A549 (cell line): ENCODE results near the gene PI4K2A.

ENCODE experiments used
- JUN ChIP-seq, 2 experiments: fragments of >200 bp; sonication (Bioruptor Twin); formaldehyde crosslinking; IDR thresholded peaks; 2 replicates in 1 of 2; 3 replicates in 1 of 2; pipeline ENCODE4 v1.6.1; 2016 to 2017
- KDM5A ChIP-seq: fragments of 200-600 bp; sonication (generic); IDR thresholded peaks from 2 replicates; pipeline ENCODE4 v1.6.1; 2016; ENCODE audit warnings: antibody characterized with exemption, mild to moderate bottlenecking
- MAZ ChIP-seq: fragments of 150-350 bp; IDR thresholded peaks from 2 replicates; pipeline ENCODE4 v1.6.1; 2014; ENCODE audit warnings: antibody characterized with exemption, low read depth, low read length, borderline replicate concordance
- NR3C1 ChIP-seq: fragments of >200 bp; sonication (Bioruptor Twin); formaldehyde crosslinking; IDR thresholded peaks from 3 replicates; pipeline ENCODE4 v1.6.1; 2017
- POLR2A ChIP-seq: IDR thresholded peaks from 2 replicates; pipeline ENCODE4 v1.6.1; 2012; ENCODE audit warnings: mild to moderate bottlenecking, low read length
- TF ChIP-seq, protein P1 (sequence below): fragments of 200-600 bp; sonication (generic); IDR thresholded peaks from 2 replicates; pipeline ENCODE4 v1.6.1; 2016; ENCODE audit warnings: antibody characterized with exemption, mild to moderate bottlenecking, moderate library complexity
- TF ChIP-seq, protein P2 (sequence below): fragments of >200 bp; sonication (Bioruptor Twin); formaldehyde crosslinking; IDR thresholded peaks from 3 replicates; pipeline ENCODE4 v1.5.1; 2016
- TF ChIP-seq, protein P3 (sequence below): IDR thresholded peaks from 2 replicates; pipeline ENCODE4 v1.6.1; 2012
- TF ChIP-seq, protein P4 (sequence below): IDR thresholded peaks from 2 replicates; pipeline ENCODE4 v1.6.1; 2012

DNA sequence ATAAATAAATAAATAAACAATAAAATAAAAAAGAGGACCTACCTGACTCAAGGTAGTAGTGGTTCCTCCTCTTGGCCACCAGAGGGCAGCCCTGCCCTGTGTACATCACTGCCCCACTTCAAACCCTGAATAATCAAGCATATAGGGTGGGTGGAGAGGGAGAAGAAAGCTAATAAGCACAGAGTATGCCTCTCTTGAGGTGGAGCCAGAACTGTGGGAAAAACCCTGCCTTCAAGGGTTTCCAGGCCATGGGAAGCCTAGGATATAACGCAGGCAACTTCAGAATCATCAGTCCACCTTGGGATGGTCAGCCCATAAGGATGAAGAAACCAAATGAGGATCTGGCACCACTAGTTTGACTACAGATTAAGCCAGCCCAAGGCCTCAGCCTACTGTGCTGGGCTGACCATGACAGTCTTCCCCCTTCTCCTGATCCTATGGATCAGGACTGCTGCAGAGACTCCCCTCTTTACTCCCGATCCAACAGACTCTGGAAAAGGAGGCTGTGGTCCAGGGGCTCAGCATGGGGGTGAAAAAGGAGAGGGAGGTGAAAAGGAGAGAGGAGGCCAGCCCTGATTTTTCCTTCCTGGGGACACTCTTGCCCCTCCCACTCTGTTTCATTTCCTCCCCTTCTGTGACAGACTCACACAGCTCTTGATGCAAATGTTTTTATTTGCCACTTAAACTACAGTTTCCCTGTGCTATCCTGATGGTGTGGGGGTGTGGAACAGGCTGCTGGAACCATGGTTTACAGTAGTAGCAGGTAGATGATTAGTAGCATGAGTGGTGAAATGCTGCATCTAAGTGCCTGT lies 36.5 kb downstream of the PI4K2A start:
- no peak for TF ChIP-seq POLR2A
- TF ChIP-seq, protein P1, sequence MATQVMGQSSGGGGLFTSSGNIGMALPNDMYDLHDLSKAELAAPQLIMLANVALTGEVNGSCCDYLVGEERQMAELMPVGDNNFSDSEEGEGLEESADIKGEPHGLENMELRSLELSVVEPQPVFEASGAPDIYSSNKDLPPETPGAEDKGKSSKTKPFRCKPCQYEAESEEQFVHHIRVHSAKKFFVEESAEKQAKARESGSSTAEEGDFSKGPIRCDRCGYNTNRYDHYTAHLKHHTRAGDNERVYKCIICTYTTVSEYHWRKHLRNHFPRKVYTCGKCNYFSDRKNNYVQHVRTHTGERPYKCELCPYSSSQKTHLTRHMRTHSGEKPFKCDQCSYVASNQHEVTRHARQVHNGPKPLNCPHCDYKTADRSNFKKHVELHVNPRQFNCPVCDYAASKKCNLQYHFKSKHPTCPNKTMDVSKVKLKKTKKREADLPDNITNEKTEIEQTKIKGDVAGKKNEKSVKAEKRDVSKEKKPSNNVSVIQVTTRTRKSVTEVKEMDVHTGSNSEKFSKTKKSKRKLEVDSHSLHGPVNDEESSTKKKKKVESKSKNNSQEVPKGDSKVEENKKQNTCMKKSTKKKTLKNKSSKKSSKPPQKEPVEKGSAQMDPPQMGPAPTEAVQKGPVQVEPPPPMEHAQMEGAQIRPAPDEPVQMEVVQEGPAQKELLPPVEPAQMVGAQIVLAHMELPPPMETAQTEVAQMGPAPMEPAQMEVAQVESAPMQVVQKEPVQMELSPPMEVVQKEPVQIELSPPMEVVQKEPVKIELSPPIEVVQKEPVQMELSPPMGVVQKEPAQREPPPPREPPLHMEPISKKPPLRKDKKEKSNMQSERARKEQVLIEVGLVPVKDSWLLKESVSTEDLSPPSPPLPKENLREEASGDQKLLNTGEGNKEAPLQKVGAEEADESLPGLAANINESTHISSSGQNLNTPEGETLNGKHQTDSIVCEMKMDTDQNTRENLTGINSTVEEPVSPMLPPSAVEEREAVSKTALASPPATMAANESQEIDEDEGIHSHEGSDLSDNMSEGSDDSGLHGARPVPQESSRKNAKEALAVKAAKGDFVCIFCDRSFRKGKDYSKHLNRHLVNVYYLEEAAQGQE: no peak
- no peak for TF ChIP-seq KDM5A
- no peak for TF ChIP-seq NR3C1
- no peak for TF ChIP-seq JUN (IDR thresholded peaks at IDR 0.05)
- TF ChIP-seq, protein P2, sequence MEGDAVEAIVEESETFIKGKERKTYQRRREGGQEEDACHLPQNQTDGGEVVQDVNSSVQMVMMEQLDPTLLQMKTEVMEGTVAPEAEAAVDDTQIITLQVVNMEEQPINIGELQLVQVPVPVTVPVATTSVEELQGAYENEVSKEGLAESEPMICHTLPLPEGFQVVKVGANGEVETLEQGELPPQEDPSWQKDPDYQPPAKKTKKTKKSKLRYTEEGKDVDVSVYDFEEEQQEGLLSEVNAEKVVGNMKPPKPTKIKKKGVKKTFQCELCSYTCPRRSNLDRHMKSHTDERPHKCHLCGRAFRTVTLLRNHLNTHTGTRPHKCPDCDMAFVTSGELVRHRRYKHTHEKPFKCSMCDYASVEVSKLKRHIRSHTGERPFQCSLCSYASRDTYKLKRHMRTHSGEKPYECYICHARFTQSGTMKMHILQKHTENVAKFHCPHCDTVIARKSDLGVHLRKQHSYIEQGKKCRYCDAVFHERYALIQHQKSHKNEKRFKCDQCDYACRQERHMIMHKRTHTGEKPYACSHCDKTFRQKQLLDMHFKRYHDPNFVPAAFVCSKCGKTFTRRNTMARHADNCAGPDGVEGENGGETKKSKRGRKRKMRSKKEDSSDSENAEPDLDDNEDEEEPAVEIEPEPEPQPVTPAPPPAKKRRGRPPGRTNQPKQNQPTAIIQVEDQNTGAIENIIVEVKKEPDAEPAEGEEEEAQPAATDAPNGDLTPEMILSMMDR: peak; percentile 91
- TF ChIP-seq, protein P3, sequence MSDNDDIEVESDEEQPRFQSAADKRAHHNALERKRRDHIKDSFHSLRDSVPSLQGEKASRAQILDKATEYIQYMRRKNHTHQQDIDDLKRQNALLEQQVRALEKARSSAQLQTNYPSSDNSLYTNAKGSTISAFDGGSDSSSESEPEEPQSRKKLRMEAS: no peak
- TF ChIP-seq MAZ: no peak
- TF ChIP-seq, protein P4, sequence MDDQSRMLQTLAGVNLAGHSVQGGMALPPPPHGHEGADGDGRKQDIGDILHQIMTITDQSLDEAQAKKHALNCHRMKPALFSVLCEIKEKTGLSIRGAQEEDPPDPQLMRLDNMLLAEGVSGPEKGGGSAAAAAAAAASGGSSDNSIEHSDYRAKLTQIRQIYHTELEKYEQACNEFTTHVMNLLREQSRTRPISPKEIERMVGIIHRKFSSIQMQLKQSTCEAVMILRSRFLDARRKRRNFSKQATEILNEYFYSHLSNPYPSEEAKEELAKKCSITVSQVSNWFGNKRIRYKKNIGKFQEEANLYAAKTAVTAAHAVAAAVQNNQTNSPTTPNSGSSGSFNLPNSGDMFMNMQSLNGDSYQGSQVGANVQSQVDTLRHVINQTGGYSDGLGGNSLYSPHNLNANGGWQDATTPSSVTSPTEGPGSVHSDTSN: no peak
